AG09319 (cell line): Measurements from ENCODE around the gene MSI2.

Source experiments
- DNase-seq: peaks from one replicate; pipeline ENCODE4 v3.0.0-alpha.2; 2010; ENCODE audit warnings: low read depth; ENCODE audit errors: extremely low read depth
- CTCF ChIP-seq: IDR thresholded peaks from 2 replicates; pipeline ENCODE4 v1.5.1; 2011; ENCODE audit warnings: low read depth, mild to moderate bottlenecking, inconsistent platforms, low read length, moderate library complexity

Gene MSI2

GRCh38 chr17:57397402-57397801 is 141.1 kb downstream of the MSI2 start:
- TF ChIP-seq CTCF: no peak
- DNase-seq: no peak

GRCh38 chr17:57399690-57400089 is 143.4 kb downstream of the MSI2 start:
- TF ChIP-seq CTCF: no peak
- no peak for DNase-seq

GRCh38 chr17:57400648-57401047 is 144.3 kb downstream of the MSI2 start:
- no peak for DNase-seq
- no peak for TF ChIP-seq CTCF

- DNase-seq: no peak
- TF ChIP-seq CTCF: no peak
These were observed 145.5 kb downstream of the MSI2 start for GRCh38 chr17:57401556-57402488.

- no peak for TF ChIP-seq CTCF
- DNase-seq: no peak
These were observed 146.4 kb downstream of the MSI2 start for GRCh38 chr17:57402681-57403180.

GRCh38 chr17:57403236-57403635 is 146.9 kb downstream of the MSI2 start:
- DNase-seq: no peak
- TF ChIP-seq CTCF: no peak

- no peak for TF ChIP-seq CTCF
- no peak for DNase-seq
These were observed 147.8 kb downstream of the MSI2 start for GRCh38 chr17:57404073-57404472.
